HEK293 (cell line): ENCODE data around the gene PIGX.

Experiments
- CTCF ChIA-PET: fragments of 350-600 bp; formaldehyde crosslinking; extraction: SDS; loops from one replicate; lab custom pipeline; 2021; ENCODE audit warnings: antibody characterized with exemption; lab: Yijun Ruan, JAX
- POLR2A ChIA-PET: fragments of 300-600 bp; formaldehyde crosslinking; extraction: SDS; loops from one replicate; lab custom pipeline; 2020; ENCODE audit warnings: antibody characterized with exemption, inconsistent platforms; lab: Yijun Ruan, JAX
- H3K27ac ChIP-seq: fragments of 200-500 bp; sonication (Bioruptor generic); 2 replicates; pipeline ENCODE4 v1.5.1; 2014; ENCODE audit warnings: low read depth, low read length, control low read depth, inconsistent platforms; ENCODE audit errors: extremely low read depth
- H3K36me3 ChIP-seq, 2 experiments: fragments of 200-500 bp in 1 of 2; sonication (Bioruptor generic) in 1 of 2; 1 replicate in 1 of 2; 2 replicates in 1 of 2; pipeline ENCODE4 v1.5.1; 2014 to 2017; ENCODE audit warnings: inconsistent platforms in 2 of 2, low read length in 2 of 2; ENCODE audit not compliant: control insufficient read depth in 2 of 2, insufficient read depth in 1 of 2
- H3K4me1 ChIP-seq: fragments of 200-500 bp; sonication (Bioruptor generic); 2 replicates; pipeline ENCODE4 v1.5.1; 2014; ENCODE audit warnings: mild to moderate bottlenecking, low read length, inconsistent platforms; ENCODE audit not compliant: control insufficient read depth, insufficient read depth
- H3K4me3 ChIP-seq: 2 replicates; pipeline ENCODE4 v1.5.1; 2011; ENCODE audit warnings: low read depth, mild to moderate bottlenecking, control low read depth, low read length, moderate library complexity
- H3K9me3 ChIP-seq: fragments of 200-500 bp; sonication (Bioruptor generic); 2 replicates; pipeline ENCODE4 v1.5.1; 2014; ENCODE audit warnings: low read depth, low read length, inconsistent platforms; ENCODE audit not compliant: control insufficient read depth, insufficient read depth
- KLF16 ChIP-seq: fragments of 450-650 bp; formaldehyde crosslinking; IDR thresholded peaks from 2 replicates; pipeline ENCODE4 v1.5.1; 2017; ENCODE audit warnings: missing biosample characterization, missing genetic modification characterization
- KLF7 ChIP-seq: fragments of 450-650 bp; formaldehyde crosslinking; IDR thresholded peaks from 2 replicates; pipeline ENCODE4 v1.5.1; 2016; ENCODE audit warnings: missing biosample characterization, missing genetic modification characterization, borderline replicate concordance
- KLF8 ChIP-seq: fragments of 450-650 bp; formaldehyde crosslinking; IDR thresholded peaks from 2 replicates; pipeline ENCODE4 v1.5.1; 2016; ENCODE audit warnings: missing biosample characterization, missing genetic modification characterization
- RBAK ChIP-seq: fragments of 450-650 bp; formaldehyde crosslinking; IDR thresholded peaks from 2 replicates; pipeline ENCODE4 v1.5.1; 2016; ENCODE audit warnings: missing biosample characterization, missing genetic modification characterization
- SETDB1 ChIP-seq: IDR thresholded peaks from one replicate; pipeline ENCODE4 v1.6.1; 2017; ENCODE audit warnings: mild to moderate bottlenecking, low read length, moderate library complexity, mixed read lengths; ENCODE audit not compliant: insufficient read length
- ZBTB17 ChIP-seq: fragments of 450-650 bp; formaldehyde crosslinking; IDR thresholded peaks from 2 replicates; pipeline ENCODE4 v1.5.1; 2016; ENCODE audit warnings: missing biosample characterization, missing genetic modification characterization
- ZBTB7A ChIP-seq: fragments of 450-650 bp; formaldehyde crosslinking; IDR thresholded peaks from 2 replicates; pipeline ENCODE4 v1.5.1; 2016; ENCODE audit warnings: low read depth, missing biosample characterization, missing genetic modification characterization
- ZNF121 ChIP-seq: fragments of 450-650 bp; formaldehyde crosslinking; IDR thresholded peaks from 2 replicates; pipeline ENCODE4 v1.5.1; 2016; ENCODE audit warnings: missing biosample characterization, missing genetic modification characterization
- ZNF146 ChIP-seq: fragments of 450-650 bp; formaldehyde crosslinking; IDR thresholded peaks from 2 replicates; pipeline ENCODE4 v1.5.1; 2016; ENCODE audit warnings: missing biosample characterization, missing genetic modification characterization
- ZNF341 ChIP-seq: fragments of 450-650 bp; formaldehyde crosslinking; IDR thresholded peaks from 2 replicates; pipeline ENCODE4; 2016; ENCODE audit warnings: low read depth, missing biosample characterization, missing genetic modification characterization
- ZNF391 ChIP-seq: fragments of 450-650 bp; formaldehyde crosslinking; IDR thresholded peaks from 2 replicates; pipeline ENCODE4 v1.5.1; 2016; ENCODE audit warnings: low read depth, missing biosample characterization, missing genetic modification characterization, borderline replicate concordance
- ZNF416 ChIP-seq: fragments of 450-650 bp; formaldehyde crosslinking; IDR thresholded peaks from 2 replicates; pipeline ENCODE4 v1.5.1; 2016; ENCODE audit warnings: missing biosample characterization, missing genetic modification characterization
- ZNF501 ChIP-seq: fragments of 450-650 bp; formaldehyde crosslinking; IDR thresholded peaks from 2 replicates; pipeline ENCODE4 v1.5.1; 2016; ENCODE audit warnings: missing biosample characterization, missing genetic modification characterization
- ZNF544 ChIP-seq: fragments of 450-650 bp; formaldehyde crosslinking; IDR thresholded peaks from 2 replicates; pipeline ENCODE4 v1.5.0; 2017; ENCODE audit warnings: missing biosample characterization, missing genetic modification characterization
- ZNF549 ChIP-seq: fragments of 450-650 bp; IDR thresholded peaks from 2 replicates; pipeline ENCODE4 v1.5.1; 2018; ENCODE audit warnings: missing biosample characterization, missing genetic modification characterization, mild to moderate bottlenecking, inconsistent platforms, moderate library complexity
- ZNF560 ChIP-seq: fragments of 450-650 bp; formaldehyde crosslinking; IDR thresholded peaks from 2 replicates; pipeline ENCODE4 v1.5.1; 2017; ENCODE audit warnings: missing biosample characterization, missing genetic modification characterization, borderline replicate concordance
- ZNF623 ChIP-seq: fragments of 450-650 bp; formaldehyde crosslinking; IDR thresholded peaks from 2 replicates; pipeline ENCODE4 v1.5.1; 2016; ENCODE audit warnings: missing biosample characterization, missing genetic modification characterization
- ZNF701 ChIP-seq: fragments of 450-650 bp; formaldehyde crosslinking; IDR thresholded peaks from 2 replicates; pipeline ENCODE4 v1.5.1; 2016; ENCODE audit warnings: missing biosample characterization, missing genetic modification characterization
- TF ChIP-seq, protein P1 (sequence below): fragments of 450-650 bp; formaldehyde crosslinking; IDR thresholded peaks from 2 replicates; pipeline ENCODE4 v1.5.1; 2016; ENCODE audit warnings: missing biosample characterization, missing genetic modification characterization, low read depth

The PIGX gene

DNA sequence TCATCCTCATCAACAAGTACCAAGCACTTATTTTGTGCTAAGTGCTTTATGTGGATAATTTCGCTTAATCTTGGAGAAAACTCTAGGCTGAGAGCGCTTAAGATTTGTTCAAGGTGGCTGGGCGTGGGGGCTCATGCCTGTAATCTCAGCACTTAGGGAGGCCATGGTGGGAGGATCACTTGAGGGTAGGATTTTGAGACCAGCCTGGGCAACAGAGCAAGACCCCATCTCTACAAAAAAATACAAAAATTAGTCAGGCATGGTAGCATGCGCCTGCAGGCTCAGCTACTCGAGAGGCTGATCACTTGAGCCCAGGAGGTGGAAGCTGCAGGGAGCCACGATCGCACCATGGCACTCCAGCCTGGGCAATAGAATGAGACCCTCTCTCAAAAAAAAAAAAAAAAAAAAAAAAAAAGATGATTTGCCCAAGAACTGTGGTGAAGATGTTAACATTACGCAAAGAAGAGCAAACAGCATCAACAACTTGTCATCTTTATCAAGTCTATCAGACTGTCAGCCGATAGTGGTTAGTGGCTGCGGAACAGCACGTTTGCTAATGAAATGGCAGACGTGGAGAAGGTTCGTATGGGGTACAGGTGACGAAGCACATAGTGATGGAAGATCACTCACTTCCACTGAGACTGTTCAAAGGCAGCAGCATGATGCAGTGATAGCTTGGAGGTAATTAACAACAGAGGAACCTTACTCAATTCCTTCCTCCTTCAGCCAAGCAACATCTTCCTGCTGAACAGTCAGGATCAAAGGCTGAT lies 44.9 kb upstream of the PIGX start:
- ChIA-PET CTCF (interaction anchor here (1.2 kb wide), 1 partner anchor 18 kb away, joined by 3 read pairs; no protein-coding TSS in a partner anchor), POLR2A (no interaction called here)
- Histone ChIP-seq H3K9me3 (no peaks in the 10 kb centered on the region), H3K36me3 (no peaks in the 10 kb centered on the region), H3K4me3 (no peak overlapping the region), H3K27ac (no peak overlapping the region), H3K4me1 (no peaks in the 10 kb centered on the region)
- TF ChIP-seq ZBTB7A (tag by site-specific recombination) = no peak
- peak; percentile 71; the same call in 1 of the 2 replicates for TF ChIP-seq ZNF121 (tag by site-specific recombination)
- TF ChIP-seq ZNF341 (tag by site-specific recombination) = no peak
- no peak for TF ChIP-seq ZNF544

DNA sequence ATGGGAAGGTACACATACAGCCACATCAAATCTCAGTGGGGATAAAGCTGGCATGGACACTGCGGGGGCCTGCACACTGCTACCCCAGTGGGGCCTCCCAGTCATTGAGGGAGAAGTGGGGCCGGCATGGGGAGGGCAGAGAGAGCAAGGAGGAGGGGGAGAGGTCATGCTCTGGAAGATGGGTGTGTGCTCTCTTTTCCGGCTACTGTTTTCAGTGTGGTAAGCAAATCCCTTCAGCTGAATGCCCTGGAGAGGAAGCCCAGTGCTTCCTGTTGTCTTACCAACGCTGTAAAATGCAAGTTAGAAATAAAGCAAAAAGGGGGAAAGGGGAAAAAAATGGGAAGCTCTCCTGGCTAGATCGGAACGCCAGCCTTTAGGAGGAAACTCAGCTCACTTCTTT lies 41.8 kb upstream of the PIGX start:
- H3K27ac ChIP-seq = no peak overlapping the region
- no peaks in the 10 kb centered on the region for H3K4me1 ChIP-seq
- TF ChIP-seq RBAK (tag by site-specific recombination) (no peak), ZNF391 (tag by site-specific recombination) (no peak), ZNF623 (tag by site-specific recombination) (no peak), ZNF701 (tag by site-specific recombination) (no peak), KLF8 (no peak), ZNF501 (tag by site-specific recombination) (no peak), ZNF416 (tag by site-specific recombination) (no peak), KLF16 (tag by site-specific recombination) (no peak)
- TF ChIP-seq, protein P1, sequence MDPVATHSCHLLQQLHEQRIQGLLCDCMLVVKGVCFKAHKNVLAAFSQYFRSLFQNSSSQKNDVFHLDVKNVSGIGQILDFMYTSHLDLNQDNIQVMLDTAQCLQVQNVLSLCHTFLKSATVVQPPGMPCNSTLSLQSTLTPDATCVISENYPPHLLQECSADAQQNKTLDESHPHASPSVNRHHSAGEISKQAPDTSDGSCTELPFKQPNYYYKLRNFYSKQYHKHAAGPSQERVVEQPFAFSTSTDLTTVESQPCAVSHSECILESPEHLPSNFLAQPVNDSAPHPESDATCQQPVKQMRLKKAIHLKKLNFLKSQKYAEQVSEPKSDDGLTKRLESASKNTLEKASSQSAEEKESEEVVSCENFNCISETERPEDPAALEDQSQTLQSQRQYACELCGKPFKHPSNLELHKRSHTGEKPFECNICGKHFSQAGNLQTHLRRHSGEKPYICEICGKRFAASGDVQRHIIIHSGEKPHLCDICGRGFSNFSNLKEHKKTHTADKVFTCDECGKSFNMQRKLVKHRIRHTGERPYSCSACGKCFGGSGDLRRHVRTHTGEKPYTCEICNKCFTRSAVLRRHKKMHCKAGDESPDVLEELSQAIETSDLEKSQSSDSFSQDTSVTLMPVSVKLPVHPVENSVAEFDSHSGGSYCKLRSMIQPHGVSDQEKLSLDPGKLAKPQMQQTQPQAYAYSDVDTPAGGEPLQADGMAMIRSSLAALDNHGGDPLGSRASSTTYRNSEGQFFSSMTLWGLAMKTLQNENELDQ (tag by site-specific recombination) = no peak
- CTCF ChIA-PET = no interaction called here
- no peaks in the 10 kb centered on the region for H3K9me3 ChIP-seq
- POLR2A ChIA-PET = no interaction called here
- no peaks in the 10 kb centered on the region for H3K36me3 ChIP-seq
- H3K4me3 ChIP-seq = no peak overlapping the region

DNA sequence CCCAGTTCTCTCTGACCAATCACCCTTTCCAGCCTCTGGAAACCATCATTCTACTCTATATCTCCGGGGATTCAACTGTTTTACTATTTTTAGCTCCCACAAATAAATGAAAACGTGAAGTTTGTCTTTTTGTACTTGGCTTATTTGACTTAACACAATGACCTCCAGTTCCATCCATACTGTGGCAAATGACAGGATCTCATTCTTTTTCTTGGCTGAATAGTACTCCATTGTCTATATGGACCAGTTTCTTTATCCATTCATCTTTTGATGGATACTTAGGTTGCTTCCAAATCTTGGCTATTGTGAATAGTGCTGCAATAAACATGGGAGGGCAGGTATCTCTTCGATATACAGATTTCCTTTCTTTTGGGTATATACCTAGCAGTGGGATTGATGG lies 38.5 kb upstream of the PIGX start:
- H3K4me3 ChIP-seq = no peak overlapping the region
- no peaks in the 10 kb centered on the region for H3K36me3 ChIP-seq
- TF ChIP-seq ZNF146 (tag by site-specific recombination) (peak; percentile 99), KLF7 (tag by site-specific recombination) (no peak)
- H3K4me1 ChIP-seq = no peaks in the 10 kb centered on the region
- no peaks in the 10 kb centered on the region for H3K9me3 ChIP-seq
- CTCF ChIA-PET = no interaction called here
- no peak overlapping the region for H3K27ac ChIP-seq
- POLR2A ChIA-PET = no interaction called here

DNA sequence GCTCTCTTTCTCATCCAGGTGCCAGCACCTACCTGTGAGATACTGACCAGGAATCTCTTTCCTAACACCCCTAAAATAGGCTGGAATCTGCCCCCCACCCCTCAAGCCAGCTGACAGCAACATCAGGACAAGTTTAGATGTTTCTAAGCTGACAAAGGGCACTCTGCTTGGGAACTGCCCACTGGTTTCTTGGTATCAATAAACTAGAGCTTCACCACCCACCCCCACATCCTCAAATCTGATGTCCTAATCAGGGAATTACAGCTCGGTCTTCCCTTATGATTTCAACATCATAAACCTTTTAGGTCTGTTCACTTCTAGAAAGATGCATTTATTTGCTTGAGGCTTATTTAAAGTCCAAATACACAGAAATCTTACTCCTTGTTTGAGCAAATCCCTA lies 34.8 kb upstream of the PIGX start:
- TF ChIP-seq ZNF623 (tag by site-specific recombination) (no peak), ZBTB17 (tag by site-specific recombination) (no peak), ZNF560 (no peak), SETDB1 (no peak), ZNF549 (tag by site-specific recombination) (no peak)
- Histone ChIP-seq H3K9me3 (no peaks in the 10 kb centered on the region), H3K4me1 (no peaks in the 10 kb centered on the region), H3K27ac (no peak overlapping the region), H3K36me3 (no peaks in the 10 kb centered on the region), H3K4me3 (no peak overlapping the region)
- ChIA-PET POLR2A (no interaction called here), CTCF (interaction anchor here (1.0 to 1.5 kb wide), 4 partner anchors 8 to 71 kb away, joined by 3 to 8 read pairs (median 4); no protein-coding TSS in a partner anchor)
